Measurements from ENCODE around the gene TRIP12. TPM values are rescaled to one million over a fixed set of nuclear protein-coding genes. Genes with fewer than 3 reads are reported as not detected.
"Not testable (repeated sequence)": the region's sequence is repeated elsewhere in the genome, so short reads cannot be mapped to it uniquely, and the experiment has no call there.

Gene TRIP12
- total and polyA plus RNA-seq, 2 of the 8 experiments (the other 6 are each of a cell fraction or from before 2014, with no cell fraction given): 23.1 to 174 TPM

DNA sequence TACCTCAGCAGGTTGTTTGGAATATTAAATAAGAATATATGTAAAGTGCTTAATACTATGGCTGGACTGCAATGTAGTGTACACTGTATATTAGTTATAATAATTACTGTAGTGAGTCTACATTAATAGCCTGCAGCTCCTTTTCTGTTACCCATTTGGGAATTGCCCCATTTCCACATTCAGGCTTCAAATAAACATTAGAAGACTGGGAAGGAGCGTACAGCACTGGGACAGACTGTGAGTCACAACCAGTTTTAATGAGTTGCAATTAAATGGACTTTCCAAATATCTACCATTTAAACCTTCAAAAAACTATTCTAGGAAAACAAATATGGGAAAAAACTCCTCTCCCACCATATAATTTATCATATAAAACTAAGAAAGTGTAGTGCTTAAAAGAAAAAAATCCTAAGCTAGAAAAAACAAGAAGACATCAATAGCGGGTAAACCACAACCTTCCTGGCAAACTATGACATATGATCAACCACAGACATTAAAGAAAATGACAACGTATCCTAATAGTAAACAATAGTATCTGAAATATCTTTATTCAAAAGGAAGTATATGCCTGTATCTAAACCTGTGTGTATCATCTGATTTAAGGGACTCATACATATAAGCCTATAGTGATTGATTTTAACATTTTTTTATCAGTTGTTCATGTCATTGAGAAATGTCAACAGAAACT lies 86.1 kb downstream of the TRIP12 start (continued):
- TF ChIP-seq, protein P1, sequence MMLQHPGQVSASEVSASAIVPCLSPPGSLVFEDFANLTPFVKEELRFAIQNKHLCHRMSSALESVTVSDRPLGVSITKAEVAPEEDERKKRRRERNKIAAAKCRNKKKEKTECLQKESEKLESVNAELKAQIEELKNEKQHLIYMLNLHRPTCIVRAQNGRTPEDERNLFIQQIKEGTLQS (IDR thresholded peaks at IDR 0.05; ENCODE audit: insufficient read depth, low read depth, low read length): no peak

DNA sequence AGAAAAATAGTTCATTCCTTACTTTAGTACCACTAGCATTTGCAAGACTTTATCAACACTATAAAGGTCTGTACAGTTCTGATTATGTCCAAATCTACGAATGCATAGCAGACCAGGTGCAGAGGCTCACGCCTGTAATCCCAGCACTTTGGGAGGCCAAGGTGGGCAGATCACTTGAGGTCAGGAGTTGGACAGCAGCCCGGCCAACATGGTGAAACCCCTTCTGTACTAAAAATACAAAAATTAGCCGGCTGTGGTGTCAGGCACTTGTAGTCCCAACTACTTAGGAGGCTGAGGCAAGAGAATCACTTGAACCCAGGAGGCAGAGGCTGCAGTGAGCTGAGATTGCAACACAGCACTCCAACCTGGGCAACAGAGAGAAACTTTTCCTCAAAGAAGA lies 87.4 kb downstream of the TRIP12 start:
- H3K27me3 ChIP-seq (replicated peaks in 1 of 4; ENCODE audit: control insufficient read depth in 3 of 4, extremely low read depth in 1 of 4, insufficient read depth in 3 of 4, low read length in 3 of 4); H3K79me1 ChIP-seq (ENCODE audit: low read depth, low read length); H4K5ac ChIP-seq (ENCODE audit: insufficient read length, low read depth, low read length); H2BK15ac ChIP-seq (ENCODE audit: low read length); H3K18ac ChIP-seq (ENCODE audit: extremely low read depth, low read length); H3K27ac ChIP-seq (ENCODE audit: low read depth, low read length); H3K23ac ChIP-seq (ENCODE audit: insufficient read length); H3K9me3 ChIP-seq (ENCODE audit: insufficient read depth in 2 of 2, low read depth in 1 of 2, low read length in 1 of 2); H3K23me2 ChIP-seq (ENCODE audit: low read depth, low read length); H3K56ac ChIP-seq (replicated peaks; ENCODE audit: insufficient read length, low read depth, low read length); H2AFZ ChIP-seq (ENCODE audit: low read length); H4K91ac ChIP-seq (replicated peaks; ENCODE audit: insufficient read length, low read length); H3K4me1 ChIP-seq (replicated peaks in 1 of 4; ENCODE audit: control insufficient read depth in 3 of 4, insufficient read depth in 4 of 4, low read length in 3 of 4); H3K79me2 ChIP-seq (ENCODE audit: control insufficient read depth in 1 of 2, insufficient read depth in 2 of 2, low read length in 2 of 2); FAIRE-seq; H3K9ac ChIP-seq (replicated peaks in 1 of 4; ENCODE audit: extremely low read depth in 1 of 4, low read depth in 3 of 4, low read length in 3 of 4); H2BK5ac ChIP-seq (ENCODE audit: low read depth, low read length); POLR2A ChIA-PET (ENCODE audit: partially characterized antibody); H2AK5ac ChIP-seq (ENCODE audit: low read depth, low read length); H2BK120ac ChIP-seq (replicated peaks; ENCODE audit: low read depth, low read length); DNase-seq (ENCODE audit: low read depth in 1 of 2, low spot score in 2 of 2); H4K8ac ChIP-seq (ENCODE audit: extremely low read depth, insufficient read depth, low read length); H3K4me3 ChIP-seq (ENCODE audit: extremely low read depth in 1 of 4, insufficient read depth in 2 of 4, low read depth in 3 of 4, low read length in 4 of 4); H3K4ac ChIP-seq (replicated peaks; ENCODE audit: insufficient read length, low read depth, low read length); H2BK12ac ChIP-seq (ENCODE audit: low read depth, low read length); H3K4me2 ChIP-seq (ENCODE audit: insufficient read depth in 1 of 2, low read depth in 2 of 2, low read length in 2 of 2); H4K20me1 ChIP-seq (replicated peaks in 1 of 2; ENCODE audit: control insufficient read depth in 1 of 2, insufficient read depth in 2 of 2, low read length in 2 of 2); H3K14ac ChIP-seq (ENCODE audit: insufficient read length); H2BK20ac ChIP-seq (ENCODE audit: low read length): not testable (repeated sequence)
- WGBS, 2 experiments (ENCODE audit: extremely low coverage in 1 of 2, insufficient coverage in 1 of 2, insufficient read length in 1 of 2, insufficient replicate concordance in 2 of 2, low coverage in 1 of 2, low lambda C conversion rate in 2 of 2, missing lambda C conversion rate in 1 of 2): 85% methylated on average over 4 of the region's 4 CpGs; no CpG with 5 or more reads in 1 of the 2 experiments
- CTCF ChIA-PET (ENCODE audit: partially characterized antibody): interaction anchor here (1.0 to 4.0 kb wide), 2 partner anchors 32 to 80 kb away, joined by 4 to 15 read pairs; no protein-coding TSS in a partner anchor
- peaks cover 0 to 21% (median 1%) of the 10 kb centered on the region in 4 experiments; a peak in 1 of 8 replicates for H3K36me3 ChIP-seq (ENCODE audit: control insufficient read depth in 2 of 4, insufficient read depth in 4 of 4, low read length in 3 of 4)
